ENCODE results near the gene TSPAN14.

DNA sequence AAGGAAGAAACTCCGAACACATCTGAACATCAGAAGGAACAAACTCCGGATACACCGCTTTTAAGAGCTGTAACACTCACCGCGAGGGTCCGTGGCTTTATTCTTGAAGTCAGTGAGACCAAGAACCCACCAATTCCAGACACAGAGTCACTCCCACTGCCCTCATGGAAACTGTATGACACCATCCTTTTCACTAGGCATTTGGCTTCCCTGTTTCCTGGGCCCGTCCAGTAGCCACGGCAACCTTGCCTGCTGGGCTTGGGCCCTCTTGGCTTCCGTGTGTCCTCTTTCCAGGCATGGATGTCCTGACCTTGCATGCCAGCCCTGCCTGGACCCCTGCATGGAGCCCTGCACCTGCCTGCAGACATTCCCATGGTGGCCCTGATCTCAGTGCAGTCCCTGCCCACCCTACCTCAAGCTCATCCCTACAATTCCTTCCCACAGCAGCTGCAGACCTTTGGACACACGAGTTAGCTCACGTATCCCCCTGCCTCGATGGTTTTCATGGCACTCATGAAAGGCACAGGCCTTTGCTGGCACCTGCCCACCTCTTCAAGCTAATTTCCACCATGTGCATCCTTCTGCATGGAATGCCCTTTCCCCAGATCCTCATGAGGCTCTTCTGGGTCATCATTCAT lies 90.3 kb downstream of the TSPAN14 start:
- TF ChIP-seq, protein P1, sequence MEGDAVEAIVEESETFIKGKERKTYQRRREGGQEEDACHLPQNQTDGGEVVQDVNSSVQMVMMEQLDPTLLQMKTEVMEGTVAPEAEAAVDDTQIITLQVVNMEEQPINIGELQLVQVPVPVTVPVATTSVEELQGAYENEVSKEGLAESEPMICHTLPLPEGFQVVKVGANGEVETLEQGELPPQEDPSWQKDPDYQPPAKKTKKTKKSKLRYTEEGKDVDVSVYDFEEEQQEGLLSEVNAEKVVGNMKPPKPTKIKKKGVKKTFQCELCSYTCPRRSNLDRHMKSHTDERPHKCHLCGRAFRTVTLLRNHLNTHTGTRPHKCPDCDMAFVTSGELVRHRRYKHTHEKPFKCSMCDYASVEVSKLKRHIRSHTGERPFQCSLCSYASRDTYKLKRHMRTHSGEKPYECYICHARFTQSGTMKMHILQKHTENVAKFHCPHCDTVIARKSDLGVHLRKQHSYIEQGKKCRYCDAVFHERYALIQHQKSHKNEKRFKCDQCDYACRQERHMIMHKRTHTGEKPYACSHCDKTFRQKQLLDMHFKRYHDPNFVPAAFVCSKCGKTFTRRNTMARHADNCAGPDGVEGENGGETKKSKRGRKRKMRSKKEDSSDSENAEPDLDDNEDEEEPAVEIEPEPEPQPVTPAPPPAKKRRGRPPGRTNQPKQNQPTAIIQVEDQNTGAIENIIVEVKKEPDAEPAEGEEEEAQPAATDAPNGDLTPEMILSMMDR (IDR thresholded peaks at IDR 0.05; ENCODE audit: low read depth, low read length), result no peak
- TF ChIP-seq POLR2A (IDR thresholded peaks at IDR 0.05; ENCODE audit: extremely low read depth, insufficient read length), result no peak
- TF ChIP-seq, protein P2, sequence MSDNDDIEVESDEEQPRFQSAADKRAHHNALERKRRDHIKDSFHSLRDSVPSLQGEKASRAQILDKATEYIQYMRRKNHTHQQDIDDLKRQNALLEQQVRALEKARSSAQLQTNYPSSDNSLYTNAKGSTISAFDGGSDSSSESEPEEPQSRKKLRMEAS (IDR thresholded peaks at IDR 0.05; ENCODE audit: low read depth, low read length), result no peak

Measured in NB4 (cell line).